Measurements from ENCODE around the gene UGT3A2.

UGT3A2 gene

GRCh38 chr5:36001032-36001431 is 65.7 kb downstream of the UGT3A2 start:
- no peak for DNase-seq

DNA sequence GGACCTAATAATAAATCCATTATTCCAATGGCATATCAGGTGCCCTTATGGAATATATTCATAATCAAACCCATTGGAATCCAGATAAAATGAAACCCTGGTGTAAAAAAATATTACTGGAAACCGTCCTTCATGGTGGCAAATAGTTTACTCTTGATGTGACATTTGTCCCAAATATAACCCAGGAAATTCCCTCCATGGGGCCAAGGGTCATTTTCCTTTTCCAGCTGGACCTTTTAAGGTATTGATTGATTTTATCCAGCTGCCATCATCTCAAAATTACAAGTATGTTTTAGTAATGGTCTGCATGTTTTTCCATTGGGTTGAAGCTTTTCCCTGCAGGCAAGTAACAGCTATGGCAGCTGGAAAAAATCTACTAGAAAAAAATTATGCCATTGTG is 67.1 kb downstream of the UGT3A2 start:
- no peak for DNase-seq

DNA sequence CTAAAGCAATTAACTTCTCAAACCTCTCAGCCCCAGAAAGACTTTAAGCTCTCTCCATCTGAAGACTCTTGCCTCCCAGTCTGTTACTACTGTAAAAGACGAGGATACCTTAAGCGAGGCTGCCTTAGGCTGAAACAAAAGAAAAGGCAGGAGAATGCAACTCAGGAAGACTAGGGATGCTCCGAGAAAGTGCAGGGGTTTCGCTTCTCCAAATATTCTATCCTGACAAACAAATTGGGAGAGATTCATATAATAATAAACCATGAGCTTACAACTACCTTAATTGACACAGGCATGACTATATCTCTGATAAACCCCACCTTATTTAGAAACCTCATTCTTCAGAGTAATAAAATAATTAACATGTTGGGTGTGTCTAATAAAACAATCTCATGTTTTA is 70.6 kb downstream of the UGT3A2 start:
- no peak for DNase-seq

DNA sequence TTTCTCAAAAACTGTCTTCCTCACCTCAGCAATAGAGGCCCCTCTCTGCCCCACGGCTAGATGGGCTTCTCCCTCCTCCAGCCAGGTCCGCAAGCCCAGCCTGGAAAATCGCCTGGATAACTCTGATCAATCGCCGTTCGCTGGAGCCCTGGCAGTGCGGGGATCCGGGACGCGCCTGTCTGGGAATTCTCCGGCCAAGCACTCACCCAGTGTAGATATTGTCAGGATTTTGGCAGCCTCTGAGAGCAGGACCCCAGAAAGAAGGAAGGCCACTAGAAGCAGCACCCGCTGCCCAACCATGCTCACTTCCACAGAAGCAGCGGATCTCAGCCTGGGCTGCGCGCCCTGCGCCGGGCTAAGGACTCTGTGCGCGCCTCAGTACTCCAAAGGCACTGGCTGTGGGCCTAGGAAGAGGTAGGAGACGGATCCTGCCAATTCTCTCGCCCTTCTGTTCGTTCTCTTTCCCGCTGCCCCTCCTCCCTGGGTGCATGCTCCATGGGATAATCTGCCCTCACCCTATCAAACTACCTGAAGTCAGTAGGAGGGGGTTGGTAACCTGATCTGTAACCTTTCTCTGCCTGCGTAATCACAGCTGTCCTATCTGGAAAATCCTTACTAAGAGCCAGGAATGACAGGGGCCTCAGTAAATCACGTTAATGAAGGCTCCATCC is 75.6 kb downstream of the UGT3A2 start, which contains the start of gene UGT3A1:
UGT3A1 (minus strand) TSS at position 450 of the 671 bp plus-strand sequence; CDS start at position 300, 150 bp downstream.
- DNase-seq: no peak

DNA sequence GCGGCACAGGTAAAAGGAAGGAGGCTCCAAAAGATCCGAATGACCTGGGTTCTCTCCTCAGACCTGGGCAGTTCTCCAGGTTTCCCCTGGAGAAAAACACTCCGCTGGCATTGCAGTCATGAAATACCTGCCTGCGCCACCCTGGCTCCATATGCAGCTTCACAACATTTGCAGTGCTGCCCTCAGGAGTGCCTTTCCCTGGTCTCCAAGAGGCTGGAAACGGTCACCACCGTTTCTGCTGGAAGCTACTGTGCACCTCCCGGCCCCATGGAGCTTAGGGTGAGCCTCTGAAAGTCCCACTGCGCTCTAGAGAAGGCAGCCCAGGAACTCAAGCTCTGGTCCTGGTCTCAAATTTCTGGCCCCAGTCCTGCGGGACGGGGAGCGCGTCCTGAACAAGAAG is 76.2 kb downstream of the UGT3A2 start:
- DNase-seq: no peak

- DNase-seq: no peak
Observed at GRCh38 chr5:35988529-35988928, 78.2 kb downstream of the UGT3A2 start.

- no peak for DNase-seq
Observed at GRCh38 chr5:35987776-35988175, 78.9 kb downstream of the UGT3A2 start.
